Measurements from ENCODE around the gene ELAVL1.
A peak's percentile ranks its signal among the peaks of the same experiment; 100 is the strongest.

ELAVL1 gene

DNA sequence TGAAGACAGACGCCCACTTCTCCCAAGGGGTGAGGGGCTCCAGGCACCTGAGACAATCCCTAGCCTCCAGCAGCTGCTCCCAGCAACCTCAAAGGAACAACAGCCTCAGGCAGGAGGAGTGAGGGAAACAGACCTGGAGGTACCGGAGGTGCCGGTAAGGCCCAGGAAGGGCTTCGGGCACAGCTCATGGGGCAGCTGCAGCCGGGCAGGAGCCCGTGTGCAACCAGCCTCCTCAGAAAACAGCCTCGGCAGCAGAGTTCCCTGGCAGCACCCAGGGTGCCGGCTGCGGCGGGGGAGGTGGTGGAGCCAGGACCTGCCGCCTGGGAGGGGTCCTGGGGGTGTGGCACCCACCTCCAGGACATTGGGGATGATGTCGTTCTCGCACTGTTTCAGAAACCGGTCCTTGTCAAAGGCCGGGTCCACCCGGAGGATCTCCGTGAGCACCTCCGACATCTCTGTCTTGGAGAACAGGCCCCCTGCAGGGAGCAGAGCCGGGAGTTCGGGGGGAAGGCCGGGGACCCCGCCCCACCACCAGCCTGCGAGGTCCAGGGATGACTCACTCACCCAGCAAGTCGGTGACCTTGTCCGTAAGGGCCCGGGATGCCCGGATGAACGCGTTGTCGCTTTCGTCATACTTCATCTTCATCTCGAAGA lies 73.0 kb downstream of the ELAVL1 start:
- TF ChIP-seq GATA3 (IDR thresholded peaks at IDR 0.05; ENCODE audit: low read depth, low read length) (no peak), GATA2 (IDR thresholded peaks at IDR 0.05; ENCODE audit: low read depth, low read length) (no peak)

- no peak for TF ChIP-seq GATA2 (IDR thresholded peaks at IDR 0.05; ENCODE audit: low read depth, low read length)
- TF ChIP-seq GATA3 (IDR thresholded peaks at IDR 0.05; ENCODE audit: low read depth, low read length), result no peak
These were observed 74.0 kb downstream of the ELAVL1 start for GRCh38 chr19:7931221-7932061.

- TF ChIP-seq GATA3 (IDR thresholded peaks at IDR 0.05; ENCODE audit: low read depth, low read length) (no peak), GATA2 (IDR thresholded peaks at IDR 0.05; ENCODE audit: low read depth, low read length) (no peak)
These were observed 74.7 kb downstream of the ELAVL1 start for GRCh38 chr19:7930765-7931164.

DNA sequence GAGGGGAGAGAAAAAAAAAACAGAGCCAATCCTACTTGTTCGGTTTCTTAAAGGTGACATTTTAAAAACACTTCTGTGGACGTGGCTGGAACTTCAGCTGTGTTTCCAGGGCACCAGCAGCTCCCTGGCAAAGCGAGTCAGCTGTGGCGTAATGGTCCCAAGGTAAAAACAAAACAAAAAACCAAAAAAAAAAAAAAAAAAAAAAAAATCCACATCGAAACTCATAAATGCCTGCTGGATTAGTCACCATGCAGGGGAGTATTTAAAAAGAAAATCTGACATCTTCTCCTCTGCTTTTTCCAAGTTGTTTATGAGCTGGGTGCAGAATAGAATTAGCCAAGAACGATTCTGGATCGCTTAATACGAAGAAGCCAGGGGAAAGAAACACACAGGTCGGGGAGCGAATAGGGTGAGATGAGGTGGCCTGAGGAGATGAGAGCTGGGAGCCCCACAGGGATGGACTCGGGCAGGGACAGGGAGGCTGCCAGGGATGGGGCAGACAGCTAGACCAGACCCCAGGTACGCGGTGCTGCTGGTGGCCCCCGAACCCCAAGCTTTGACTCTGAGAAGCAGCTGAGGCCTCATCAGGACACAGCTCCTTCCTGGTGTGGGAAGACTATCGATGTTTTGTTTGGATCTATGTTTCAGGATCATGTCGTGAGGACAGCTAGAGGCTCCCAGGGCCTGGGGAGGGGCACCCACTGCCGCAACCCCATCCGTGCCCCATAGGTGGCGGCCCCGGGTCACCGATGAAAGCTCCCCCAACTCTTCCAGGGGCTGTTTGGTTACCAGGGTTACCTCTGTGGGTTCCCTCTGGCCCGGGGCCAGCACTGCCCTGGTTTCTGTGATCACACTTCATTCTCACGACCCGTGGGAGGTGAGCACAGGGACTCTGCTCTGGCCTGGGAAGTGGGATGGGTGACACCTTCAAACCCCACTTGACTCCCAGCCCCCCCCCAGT lies 76.4 kb downstream of the ELAVL1 start:
- TF ChIP-seq GATA3 (IDR thresholded peaks at IDR 0.05; ENCODE audit: low read depth, low read length) (no peak), GATA2 (IDR thresholded peaks at IDR 0.05; ENCODE audit: low read depth, low read length) (no peak)

DNA sequence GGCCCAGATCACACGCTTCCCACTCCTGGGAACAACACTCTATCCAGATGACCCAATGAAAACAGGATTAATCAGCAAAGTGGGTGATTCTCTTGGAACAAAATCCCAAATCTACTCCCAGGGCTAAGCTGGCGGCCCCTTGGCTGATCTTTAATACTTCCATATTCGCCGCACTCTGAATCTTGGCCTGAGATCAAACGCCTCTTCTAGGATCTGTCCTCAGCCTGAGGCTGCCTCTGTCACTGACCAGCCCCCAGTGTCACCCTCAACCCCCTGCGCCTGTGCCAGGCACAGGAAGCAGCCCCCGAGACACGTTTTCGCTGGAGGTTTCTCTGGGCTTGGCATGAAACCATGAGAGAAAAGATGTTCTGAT lies 77.1 kb downstream of the ELAVL1 start:
- no peak for TF ChIP-seq GATA3 (IDR thresholded peaks at IDR 0.05; ENCODE audit: low read depth, low read length)
- peak; percentile 41; the same call in 1 of the 2 replicates for TF ChIP-seq GATA2 (IDR thresholded peaks at IDR 0.05; ENCODE audit: low read depth, low read length)

- TF ChIP-seq GATA2 (IDR thresholded peaks at IDR 0.05; ENCODE audit: low read depth, low read length) (no peak), GATA3 (IDR thresholded peaks at IDR 0.05; ENCODE audit: low read depth, low read length) (no peak)
These were observed 77.7 kb downstream of the ELAVL1 start for GRCh38 chr19:7927605-7928333.

DNA sequence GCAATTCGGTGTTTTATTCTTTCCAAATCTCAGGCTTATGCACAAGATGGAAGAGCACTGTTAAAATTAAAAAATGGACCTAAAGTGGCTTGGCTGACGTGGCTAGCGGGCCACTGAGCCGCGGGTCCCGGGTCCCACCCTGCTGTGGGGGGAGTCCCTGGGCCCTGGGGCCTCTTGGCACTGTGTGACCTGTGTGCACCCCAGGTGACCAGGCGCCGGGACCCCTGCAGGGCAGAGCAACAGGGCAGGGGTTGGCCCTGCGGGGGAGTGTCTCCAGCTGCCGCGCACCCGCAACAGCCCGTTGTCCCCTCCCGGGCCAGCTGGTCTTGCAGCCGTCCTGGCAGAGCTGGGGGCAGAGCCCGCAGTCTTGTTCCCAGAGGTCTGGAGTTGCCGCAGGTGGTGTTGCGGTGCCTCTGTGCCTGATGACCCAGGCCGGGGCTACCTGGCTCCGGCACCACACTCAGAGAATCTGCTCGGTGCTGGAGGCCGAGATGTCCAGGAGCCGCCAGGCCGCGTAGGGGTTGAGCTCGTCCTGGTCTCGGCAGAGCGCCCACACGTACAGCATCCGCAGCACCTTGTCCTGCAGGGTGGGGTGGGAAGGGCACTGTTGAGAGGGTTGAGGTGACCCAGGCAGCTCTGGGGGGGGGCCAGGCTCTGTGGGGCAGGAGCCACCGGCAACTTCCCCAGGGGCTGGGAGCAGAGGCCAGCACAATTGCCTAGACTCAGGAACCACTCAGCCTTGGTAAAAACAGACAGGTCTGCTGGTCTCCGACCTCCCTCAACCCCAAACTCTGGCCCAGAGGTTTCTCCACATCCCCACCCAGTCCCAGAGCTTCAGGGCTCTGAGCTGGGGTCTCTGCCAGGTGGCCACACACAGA lies 78.5 kb downstream of the ELAVL1 start:
- no peak for TF ChIP-seq GATA2 (IDR thresholded peaks at IDR 0.05; ENCODE audit: low read depth, low read length)
- no peak for TF ChIP-seq GATA3 (IDR thresholded peaks at IDR 0.05; ENCODE audit: low read depth, low read length)

- TF ChIP-seq GATA3 (IDR thresholded peaks at IDR 0.05; ENCODE audit: low read depth, low read length) (no peak), GATA2 (IDR thresholded peaks at IDR 0.05; ENCODE audit: low read depth, low read length) (no peak)
These were observed 79.3 kb downstream of the ELAVL1 start, which contains the start of gene CTXN1 for GRCh38 chr19:7926021-7926726. Gene CTXN1, minus strand, starts transcription at chr19:7926135. Its CDS starts 597 bp downstream, at chr19:7925538.

DNA sequence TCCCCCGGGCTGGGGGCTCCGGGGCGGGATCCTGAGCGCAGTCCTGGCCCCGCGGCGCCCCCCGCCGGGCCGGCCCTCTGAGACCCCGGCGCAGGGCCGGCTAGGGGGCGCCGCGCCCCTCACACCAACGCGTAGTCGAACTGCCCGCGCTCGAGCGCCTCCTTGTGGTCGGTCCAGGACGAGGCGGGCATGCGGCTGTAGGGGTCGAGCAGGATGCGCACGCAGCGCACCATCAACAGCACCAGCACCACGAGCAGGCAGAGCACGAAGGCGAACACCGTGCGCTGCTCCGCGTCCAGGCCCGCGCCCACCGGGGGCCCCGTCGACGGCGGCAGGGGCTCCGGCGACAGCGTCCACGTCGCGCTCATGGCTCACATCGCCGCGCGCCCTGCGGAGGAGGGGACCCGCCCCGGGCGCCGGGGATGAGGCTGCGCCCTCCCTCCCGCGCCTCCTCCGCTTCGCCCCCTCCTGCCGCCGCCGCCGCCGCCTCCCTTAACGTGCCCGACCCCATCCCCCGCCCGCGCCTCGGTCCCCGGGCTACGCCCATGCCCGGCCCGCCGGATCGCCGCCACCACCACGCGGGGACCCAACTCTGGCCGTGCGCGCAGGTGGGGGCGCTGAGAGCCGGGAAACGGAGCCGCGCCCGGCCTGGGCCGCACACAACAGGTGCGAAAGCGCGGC lies 80.1 kb downstream of the ELAVL1 start:
- TF ChIP-seq GATA2 (IDR thresholded peaks at IDR 0.05; ENCODE audit: low read depth, low read length) (no peak), GATA3 (IDR thresholded peaks at IDR 0.05; ENCODE audit: low read depth, low read length) (no peak)

GRCh38 chr19:7924651-7925170 lies 80.7 kb downstream of the ELAVL1 start:
- TF ChIP-seq GATA3 (IDR thresholded peaks at IDR 0.05; ENCODE audit: low read depth, low read length) (no peak), GATA2 (IDR thresholded peaks at IDR 0.05; ENCODE audit: low read depth, low read length) (no peak)

DNA sequence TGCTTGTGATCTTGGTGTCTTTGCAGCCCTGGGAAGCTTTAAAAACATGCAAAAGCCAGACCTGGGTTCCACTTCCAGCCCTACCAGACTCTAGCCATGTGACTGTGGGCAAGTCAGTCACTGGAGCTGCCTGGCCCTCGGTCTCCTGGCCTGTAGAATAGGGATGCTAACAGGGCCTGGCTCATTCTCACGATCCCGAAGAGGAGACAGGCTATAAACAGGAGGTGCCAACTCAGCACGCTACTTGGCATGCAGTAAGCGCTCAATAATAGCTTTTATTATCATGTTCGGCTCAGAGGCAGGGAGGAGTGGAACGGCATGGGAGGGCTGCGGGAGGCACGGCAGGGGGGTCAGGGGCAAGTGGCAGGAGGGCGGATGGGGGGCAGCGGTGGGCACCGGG lies 81.2 kb downstream of the ELAVL1 start:
- TF ChIP-seq GATA3 (IDR thresholded peaks at IDR 0.05; ENCODE audit: low read depth, low read length), result no peak
- no peak for TF ChIP-seq GATA2 (IDR thresholded peaks at IDR 0.05; ENCODE audit: low read depth, low read length)

Data from SH-SY5Y (cell line).